ENCODE measurements around the gene CDC26. TPM values are rescaled to one million over a fixed set of nuclear protein-coding genes. Genes with fewer than 3 reads are reported as not detected.

Gene CDC26
- total RNA-seq, 1 experiment from 2014 or later = 36.9 TPM

DNA sequence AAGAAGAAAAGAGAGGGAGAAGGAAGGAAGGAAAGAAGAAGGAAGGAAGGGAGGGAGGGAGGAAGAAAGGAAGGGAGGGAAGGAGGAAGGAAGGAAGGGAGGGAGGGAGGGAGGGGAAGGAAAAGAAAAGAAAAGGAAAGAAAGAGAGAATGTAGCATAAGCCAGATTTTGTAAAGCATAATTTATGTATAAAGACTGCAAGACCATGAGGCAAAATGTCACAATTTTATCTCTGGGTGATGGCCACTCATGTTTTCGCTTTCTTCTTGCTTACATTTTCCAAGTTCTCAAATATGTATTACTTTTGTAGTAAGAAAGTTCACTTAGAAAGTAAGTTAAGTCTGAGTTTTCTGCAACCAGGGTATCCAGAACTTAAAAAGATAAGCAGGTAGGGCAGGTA is 31.2 kb upstream of the CDC26 start:
- no peak overlapping the region for H3K27ac Mint-ChIP-seq
- no peak for DNase-seq (ENCODE audit: low spot score)
- H3K27me3 Mint-ChIP-seq (ENCODE audit: low read depth) = no peaks in the 10 kb centered on the region
- ChIA-PET CTCF (no interaction called here), POLR2A (no interaction called here)
- TF ChIP-seq PREB (CRISPR knock-in tag; IDR thresholded peaks at IDR 0.05; ENCODE audit: borderline replicate concordance) = no peak
- no peak for TF ChIP-seq CREM (CRISPR knock-in tag; IDR thresholded peaks at IDR 0.05)
- TF ChIP-seq AR (CRISPR knock-in tag; IDR thresholded peaks at IDR 0.05) = no peak
- TF ChIP-seq ZBTB21 (CRISPR knock-in tag; IDR thresholded peaks at IDR 0.05; ENCODE audit: borderline replicate concordance) = no peak
- TF ChIP-seq, protein P1, sequence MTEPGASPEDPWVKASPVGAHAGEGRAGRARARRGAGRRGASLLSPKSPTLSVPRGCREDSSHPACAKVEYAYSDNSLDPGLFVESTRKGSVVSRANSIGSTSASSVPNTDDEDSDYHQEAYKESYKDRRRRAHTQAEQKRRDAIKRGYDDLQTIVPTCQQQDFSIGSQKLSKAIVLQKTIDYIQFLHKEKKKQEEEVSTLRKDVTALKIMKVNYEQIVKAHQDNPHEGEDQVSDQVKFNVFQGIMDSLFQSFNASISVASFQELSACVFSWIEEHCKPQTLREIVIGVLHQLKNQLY (CRISPR knock-in tag; IDR thresholded peaks at IDR 0.05) = no peak
- TF ChIP-seq RORB (CRISPR knock-in tag; IDR thresholded peaks at IDR 0.05) = no peak
- no peak for TF ChIP-seq ZNF532 (CRISPR knock-in tag; IDR thresholded peaks at IDR 0.05; ENCODE audit: borderline replicate concordance)
- no peak for TF ChIP-seq ZNF423 (CRISPR knock-in tag; IDR thresholded peaks at IDR 0.05)
- TF ChIP-seq FOXJ3 (CRISPR knock-in tag; IDR thresholded peaks at IDR 0.05; ENCODE audit: borderline replicate concordance) = no peak
- TF ChIP-seq, protein P2, sequence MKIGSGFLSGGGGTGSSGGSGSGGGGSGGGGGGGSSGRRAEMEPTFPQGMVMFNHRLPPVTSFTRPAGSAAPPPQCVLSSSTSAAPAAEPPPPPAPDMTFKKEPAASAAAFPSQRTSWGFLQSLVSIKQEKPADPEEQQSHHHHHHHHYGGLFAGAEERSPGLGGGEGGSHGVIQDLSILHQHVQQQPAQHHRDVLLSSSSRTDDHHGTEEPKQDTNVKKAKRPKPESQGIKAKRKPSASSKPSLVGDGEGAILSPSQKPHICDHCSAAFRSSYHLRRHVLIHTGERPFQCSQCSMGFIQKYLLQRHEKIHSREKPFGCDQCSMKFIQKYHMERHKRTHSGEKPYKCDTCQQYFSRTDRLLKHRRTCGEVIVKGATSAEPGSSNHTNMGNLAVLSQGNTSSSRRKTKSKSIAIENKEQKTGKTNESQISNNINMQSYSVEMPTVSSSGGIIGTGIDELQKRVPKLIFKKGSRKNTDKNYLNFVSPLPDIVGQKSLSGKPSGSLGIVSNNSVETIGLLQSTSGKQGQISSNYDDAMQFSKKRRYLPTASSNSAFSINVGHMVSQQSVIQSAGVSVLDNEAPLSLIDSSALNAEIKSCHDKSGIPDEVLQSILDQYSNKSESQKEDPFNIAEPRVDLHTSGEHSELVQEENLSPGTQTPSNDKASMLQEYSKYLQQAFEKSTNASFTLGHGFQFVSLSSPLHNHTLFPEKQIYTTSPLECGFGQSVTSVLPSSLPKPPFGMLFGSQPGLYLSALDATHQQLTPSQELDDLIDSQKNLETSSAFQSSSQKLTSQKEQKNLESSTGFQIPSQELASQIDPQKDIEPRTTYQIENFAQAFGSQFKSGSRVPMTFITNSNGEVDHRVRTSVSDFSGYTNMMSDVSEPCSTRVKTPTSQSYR (CRISPR knock-in tag; IDR thresholded peaks at IDR 0.05) = no peak
- TF ChIP-seq, protein P3, sequence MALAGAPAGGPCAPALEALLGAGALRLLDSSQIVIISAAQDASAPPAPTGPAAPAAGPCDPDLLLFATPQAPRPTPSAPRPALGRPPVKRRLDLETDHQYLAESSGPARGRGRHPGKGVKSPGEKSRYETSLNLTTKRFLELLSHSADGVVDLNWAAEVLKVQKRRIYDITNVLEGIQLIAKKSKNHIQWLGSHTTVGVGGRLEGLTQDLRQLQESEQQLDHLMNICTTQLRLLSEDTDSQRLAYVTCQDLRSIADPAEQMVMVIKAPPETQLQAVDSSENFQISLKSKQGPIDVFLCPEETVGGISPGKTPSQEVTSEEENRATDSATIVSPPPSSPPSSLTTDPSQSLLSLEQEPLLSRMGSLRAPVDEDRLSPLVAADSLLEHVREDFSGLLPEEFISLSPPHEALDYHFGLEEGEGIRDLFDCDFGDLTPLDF (CRISPR knock-in tag; IDR thresholded peaks at IDR 0.05) = no peak
- no peak for TF ChIP-seq ESRRA (CRISPR knock-in tag; IDR thresholded peaks at IDR 0.05; ENCODE audit: borderline replicate concordance)
- no peak for TF ChIP-seq JUN (CRISPR knock-in tag; IDR thresholded peaks at IDR 0.05)
- TF ChIP-seq, protein P4, sequence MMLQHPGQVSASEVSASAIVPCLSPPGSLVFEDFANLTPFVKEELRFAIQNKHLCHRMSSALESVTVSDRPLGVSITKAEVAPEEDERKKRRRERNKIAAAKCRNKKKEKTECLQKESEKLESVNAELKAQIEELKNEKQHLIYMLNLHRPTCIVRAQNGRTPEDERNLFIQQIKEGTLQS (CRISPR knock-in tag; conservative IDR thresholded peaks at IDR 0.05) = no peak
- no peak for TF ChIP-seq HMGXB4 (CRISPR knock-in tag; IDR thresholded peaks at IDR 0.05)
- no peak for TF ChIP-seq GABPB1 (CRISPR knock-in tag; IDR thresholded peaks at IDR 0.05)
- TF ChIP-seq, protein P5, sequence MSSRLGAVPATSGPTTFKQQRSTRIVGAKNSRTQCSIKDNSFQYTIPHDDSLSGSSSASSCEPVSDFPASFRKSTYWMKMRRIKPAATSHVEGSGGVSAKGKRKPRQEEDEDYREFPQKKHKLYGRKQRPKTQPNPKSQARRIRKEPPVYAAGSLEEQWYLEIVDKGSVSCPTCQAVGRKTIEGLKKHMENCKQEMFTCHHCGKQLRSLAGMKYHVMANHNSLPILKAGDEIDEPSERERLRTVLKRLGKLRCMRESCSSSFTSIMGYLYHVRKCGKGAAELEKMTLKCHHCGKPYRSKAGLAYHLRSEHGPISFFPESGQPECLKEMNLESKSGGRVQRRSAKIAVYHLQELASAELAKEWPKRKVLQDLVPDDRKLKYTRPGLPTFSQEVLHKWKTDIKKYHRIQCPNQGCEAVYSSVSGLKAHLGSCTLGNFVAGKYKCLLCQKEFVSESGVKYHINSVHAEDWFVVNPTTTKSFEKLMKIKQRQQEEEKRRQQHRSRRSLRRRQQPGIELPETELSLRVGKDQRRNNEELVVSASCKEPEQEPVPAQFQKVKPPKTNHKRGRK (CRISPR knock-in tag; IDR thresholded peaks at IDR 0.05; ENCODE audit: borderline replicate concordance) = no peak
- TF ChIP-seq ERG (CRISPR knock-in tag; IDR thresholded peaks at IDR 0.05) = no peak
- no peak overlapping the region for H3K4me3 Mint-ChIP-seq
- no peak for ATAC-seq
- H3K4me1 Mint-ChIP-seq = 0 out of 2 replicates have a peak, but pooled peaks cover 3% of the 10 kb centered on the region
- no peaks in the 10 kb centered on the region for H3K9me3 Mint-ChIP-seq
- no peaks in the 10 kb centered on the region for H3K36me3 Mint-ChIP-seq
